Activated T-cell treated with anti-CD3 and anti-CD28 coated beads, Interleukin-2, amount 50 U/mL, for 24 hours (primary cell): ENCODE results near the gene STK32B.

Source experiments
- DNase-seq: peaks from one replicate; pipeline ENCODE4 v3.0.0-alpha.2; 2020
- H3K27ac Mint-ChIP-seq: 2 replicates; pipeline ENCODE4 v1.8.0; 2020; ENCODE audit warnings: mild to moderate bottlenecking, mixed read lengths
- H3K27me3 Mint-ChIP-seq: 2 replicates; pipeline ENCODE4 v1.8.0; 2020; ENCODE audit warnings: mixed read lengths
- H3K36me3 Mint-ChIP-seq: 2 replicates; pipeline ENCODE4 v1.8.0; 2020; ENCODE audit warnings: low read depth, mixed read lengths
- H3K4me1 Mint-ChIP-seq: 2 replicates; pipeline ENCODE4 v1.8.0; 2020; ENCODE audit warnings: low read depth, mixed read lengths
- H3K4me3 Mint-ChIP-seq: 2 replicates; pipeline ENCODE4 v1.8.0; 2020; ENCODE audit warnings: mild to moderate bottlenecking, moderate library complexity, mixed read lengths
- H3K9me3 Mint-ChIP-seq: 2 replicates; pipeline ENCODE4 v1.8.0; 2020; ENCODE audit warnings: mixed read lengths

The STK32B gene

GRCh38 chr4:5547651-5548249 is 496.5 kb downstream of the STK32B start:
- Mint-ChIP-seq H3K27me3 (no peaks in the 10 kb centered on the region), H3K27ac (no peak overlapping the region), H3K9me3 (peaks cover 17% of the 10 kb centered on the region), H3K4me1 (no peaks in the 10 kb centered on the region), H3K36me3 (no peaks in the 10 kb centered on the region), H3K4me3 (no peak overlapping the region)
- DNase-seq = no peak
